22Rv1 (cell line): ENCODE data around the gene MSI2.

ENCODE experiments used
- H3K27ac ChIP-seq: fragments of 450-650 bp; 2 replicates; pipeline ENCODE4 v1.5.1; 2017
- ZFX ChIP-seq: fragments of 450-650 bp; IDR thresholded peaks from 2 replicates; pipeline ENCODE4 v1.6.1; 2017; ENCODE audit warnings: antibody characterized with exemption, borderline replicate concordance
- TF ChIP-seq, protein P1 (sequence below): fragments of 450-650 bp; IDR thresholded peaks from 2 replicates; pipeline ENCODE4 v1.5.1; 2017; ENCODE audit warnings: mild to moderate bottlenecking

MSI2 gene

DNA sequence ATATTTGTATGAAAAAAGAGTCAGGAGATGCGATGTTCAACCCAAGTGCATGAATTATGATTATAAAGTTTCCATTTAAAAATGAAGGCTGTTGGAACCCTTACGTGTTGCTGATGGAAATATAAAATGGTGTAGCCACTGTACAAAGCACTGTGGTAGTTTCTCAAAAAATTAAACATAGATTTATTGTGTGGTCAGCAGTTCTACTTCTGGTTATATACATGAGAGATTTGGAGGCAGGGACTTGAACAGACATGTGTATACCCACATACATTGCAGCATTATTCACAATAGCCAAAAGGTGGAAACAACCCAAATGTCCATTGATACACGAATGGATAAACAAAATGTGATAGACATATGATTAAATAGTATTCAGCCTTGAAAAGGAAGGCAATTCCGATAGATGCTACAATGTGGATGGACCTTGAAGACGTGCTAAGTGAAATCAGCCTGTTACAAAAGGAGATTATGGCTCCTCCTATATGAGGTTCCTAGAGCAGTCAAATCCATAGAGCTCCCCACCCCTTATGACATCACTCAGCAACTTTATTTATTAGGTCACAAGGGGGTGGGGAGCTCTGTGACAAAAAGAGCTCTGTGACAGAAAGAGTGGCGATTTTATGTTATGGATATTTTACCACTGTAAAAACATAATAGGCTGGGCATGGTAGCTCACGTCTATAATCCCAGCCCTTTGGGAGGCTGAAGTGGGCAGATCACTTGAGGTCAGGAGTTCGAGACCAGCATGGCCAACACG lies 106.7 kb downstream of the MSI2 start:
- H3K27ac ChIP-seq = no peak overlapping the region
- TF ChIP-seq, protein P1, sequence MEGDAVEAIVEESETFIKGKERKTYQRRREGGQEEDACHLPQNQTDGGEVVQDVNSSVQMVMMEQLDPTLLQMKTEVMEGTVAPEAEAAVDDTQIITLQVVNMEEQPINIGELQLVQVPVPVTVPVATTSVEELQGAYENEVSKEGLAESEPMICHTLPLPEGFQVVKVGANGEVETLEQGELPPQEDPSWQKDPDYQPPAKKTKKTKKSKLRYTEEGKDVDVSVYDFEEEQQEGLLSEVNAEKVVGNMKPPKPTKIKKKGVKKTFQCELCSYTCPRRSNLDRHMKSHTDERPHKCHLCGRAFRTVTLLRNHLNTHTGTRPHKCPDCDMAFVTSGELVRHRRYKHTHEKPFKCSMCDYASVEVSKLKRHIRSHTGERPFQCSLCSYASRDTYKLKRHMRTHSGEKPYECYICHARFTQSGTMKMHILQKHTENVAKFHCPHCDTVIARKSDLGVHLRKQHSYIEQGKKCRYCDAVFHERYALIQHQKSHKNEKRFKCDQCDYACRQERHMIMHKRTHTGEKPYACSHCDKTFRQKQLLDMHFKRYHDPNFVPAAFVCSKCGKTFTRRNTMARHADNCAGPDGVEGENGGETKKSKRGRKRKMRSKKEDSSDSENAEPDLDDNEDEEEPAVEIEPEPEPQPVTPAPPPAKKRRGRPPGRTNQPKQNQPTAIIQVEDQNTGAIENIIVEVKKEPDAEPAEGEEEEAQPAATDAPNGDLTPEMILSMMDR = no peak
- TF ChIP-seq ZFX = no peak

DNA sequence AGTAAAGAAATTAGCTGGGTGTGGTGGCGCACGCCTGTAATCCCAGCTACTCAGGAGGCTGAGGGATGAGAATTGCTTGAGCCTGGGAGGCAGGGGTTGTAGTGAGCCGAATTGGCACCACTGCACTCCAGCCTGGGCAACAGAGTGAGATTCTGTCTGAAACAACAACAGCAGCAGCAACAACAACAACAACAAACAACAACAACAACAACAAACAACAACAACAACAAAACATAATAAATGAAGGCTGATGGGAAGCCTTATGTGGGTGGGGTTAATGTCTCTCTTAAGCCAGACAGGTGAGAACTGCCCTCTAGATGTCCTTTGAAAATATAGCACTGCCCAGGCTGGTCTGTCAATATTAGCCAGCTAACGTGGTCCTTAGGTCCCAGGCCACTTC lies 107.3 kb downstream of the MSI2 start:
- TF ChIP-seq, protein P1 = no peak
- no peak for TF ChIP-seq ZFX
- no peak overlapping the region for H3K27ac ChIP-seq

DNA sequence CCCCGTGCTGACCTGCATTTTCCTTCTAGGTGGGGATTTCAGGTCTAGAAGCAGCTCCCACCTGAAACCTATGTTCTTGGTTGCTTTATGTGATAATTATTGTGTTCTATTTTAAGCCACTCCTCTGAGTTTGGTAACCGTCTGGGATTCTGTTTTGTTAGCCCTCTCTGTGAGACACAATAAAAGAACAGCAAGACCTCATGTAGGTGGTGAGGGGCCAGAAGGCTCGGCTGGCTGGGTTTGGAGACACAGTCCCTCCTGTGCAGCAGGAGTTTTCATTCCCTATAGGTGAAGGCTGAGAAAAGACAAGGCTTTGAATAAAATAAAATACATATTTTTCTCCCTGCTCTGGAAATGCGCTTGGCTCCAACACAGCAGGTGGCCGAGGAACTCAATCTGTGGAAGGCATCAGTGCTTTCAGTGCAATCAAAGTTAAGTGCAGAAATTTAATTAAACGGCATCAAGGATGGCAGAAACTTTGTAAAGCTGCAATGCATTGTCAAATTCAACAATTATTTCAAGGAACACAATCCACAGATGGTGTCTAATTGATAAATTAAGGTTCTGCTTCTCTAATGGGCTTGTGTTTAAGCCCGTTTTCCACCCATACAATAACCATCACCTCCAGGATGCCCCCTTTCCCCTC lies 107.8 kb downstream of the MSI2 start:
- no peak overlapping the region for H3K27ac ChIP-seq

DNA sequence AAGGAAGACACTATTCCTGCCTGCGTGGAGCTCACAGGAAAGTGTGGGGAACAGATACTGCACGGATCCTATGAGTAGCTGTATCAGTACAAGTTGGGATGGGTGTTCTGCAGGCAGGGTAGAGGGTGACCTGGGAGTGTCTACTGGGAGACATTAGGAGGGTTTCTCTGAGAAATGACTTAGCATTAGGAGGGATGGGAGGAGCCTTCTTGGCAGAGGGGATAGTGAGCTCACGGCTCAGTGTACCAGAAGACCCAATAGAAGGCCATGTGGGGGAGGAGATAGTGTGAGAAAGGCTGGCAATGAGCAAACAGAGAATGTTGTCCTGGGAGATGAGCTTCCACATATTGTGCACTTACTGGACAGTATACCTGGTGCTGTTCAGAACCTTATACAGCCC lies 109.1 kb downstream of the MSI2 start:
- no peak overlapping the region for H3K27ac ChIP-seq
- no peak for TF ChIP-seq ZFX
- TF ChIP-seq, protein P1 = no peak

More for the DNA sequence above, 107.8 kb downstream of the MSI2 start:
- TF ChIP-seq, protein P1 = no peak
- TF ChIP-seq ZFX = no peak

DNA sequence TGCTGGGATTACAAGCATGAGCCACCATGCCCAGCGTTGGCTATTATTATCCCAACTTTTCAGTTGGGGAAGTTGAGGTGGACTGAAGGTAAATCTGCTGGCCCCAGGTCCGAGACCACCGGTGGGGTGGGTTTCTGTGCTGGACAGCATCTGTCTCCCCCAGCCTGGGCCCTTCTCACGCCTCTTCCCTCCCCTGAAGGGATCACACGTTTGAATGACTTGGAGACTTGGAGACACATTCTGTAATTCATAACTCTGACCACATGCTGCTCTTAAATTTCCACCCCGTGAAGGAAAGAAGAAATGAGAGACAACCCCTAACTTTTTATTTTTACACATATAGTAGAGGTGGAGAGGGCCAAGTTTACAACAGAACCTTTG lies 109.8 kb downstream of the MSI2 start:
- TF ChIP-seq ZFX = no peak
- TF ChIP-seq, protein P1 = no peak
- peak overlapping the region; percentile 56 for H3K27ac ChIP-seq

DNA sequence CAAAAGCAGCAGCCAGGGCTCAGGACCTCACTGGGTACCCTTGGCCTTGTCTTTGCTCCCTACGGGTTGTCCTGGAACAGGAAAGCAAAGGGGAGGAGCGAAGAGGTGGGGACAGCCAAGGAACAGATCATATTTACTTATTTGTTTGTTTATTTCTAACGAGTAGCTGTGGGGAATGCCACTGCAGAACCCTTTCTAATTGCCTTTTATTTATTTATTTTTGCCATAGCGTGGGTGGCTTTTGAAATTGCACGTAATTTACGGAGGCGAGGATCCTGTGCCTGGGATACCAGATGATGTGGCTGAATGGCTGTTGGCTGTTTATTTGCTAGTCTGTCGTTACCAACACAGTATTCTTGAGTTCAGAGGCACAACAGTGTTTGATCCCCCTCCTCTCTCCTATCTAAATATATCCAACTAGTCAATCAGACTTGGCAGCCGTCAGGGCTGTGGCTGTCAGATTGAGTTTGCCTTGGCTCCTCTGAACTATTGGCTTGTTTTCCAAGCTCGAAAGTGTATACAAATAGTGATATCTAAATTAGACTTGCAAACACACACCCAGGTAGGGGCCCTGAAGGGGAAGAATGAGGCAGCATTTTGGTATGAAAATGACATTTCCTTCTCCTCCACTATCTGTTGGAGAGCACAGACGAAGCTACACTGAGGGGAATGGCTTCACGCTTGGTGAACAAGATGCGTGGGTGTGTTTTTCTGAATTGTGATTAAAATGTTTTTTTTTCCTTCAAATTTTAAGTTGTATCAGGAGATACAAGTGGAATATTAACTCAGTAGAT lies 110.4 kb downstream of the MSI2 start:
- TF ChIP-seq, protein P1 = no peak
- TF ChIP-seq ZFX = no peak
- peak overlapping the region; percentile 56 for H3K27ac ChIP-seq
